NCI-H69 (cell line): ENCODE results near the gene TYSND1.
"Not testable (repeated sequence)": the region's sequence is repeated elsewhere in the genome, so short reads cannot be mapped to it uniquely, and the experiment has no call there.

ENCODE experiments used
- DNase-seq: peaks from one replicate; lab custom pipeline; 2025; lab: John Stamatoyannopoulos, UW

The TYSND1 gene

DNA sequence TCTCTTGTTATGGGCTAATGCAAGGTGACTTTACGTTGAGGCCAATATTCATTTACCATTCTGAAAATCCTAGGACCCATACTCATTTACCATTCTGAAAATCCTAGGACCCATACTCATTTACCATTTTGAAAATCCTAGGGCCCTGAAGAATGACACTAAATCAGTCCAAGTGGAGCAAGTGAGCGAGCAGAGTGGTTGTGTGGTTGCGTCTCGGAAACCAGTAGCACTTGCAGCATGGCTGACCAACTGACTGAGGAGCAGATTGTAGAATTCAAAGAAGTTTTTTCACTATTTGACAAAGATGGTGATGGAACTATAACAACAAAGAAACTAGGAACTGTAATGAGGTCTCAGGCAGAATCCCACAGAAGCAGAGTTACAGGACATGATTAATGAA lies 16.9 kb upstream of the TYSND1 start:
- DNase-seq: no peak

DNA sequence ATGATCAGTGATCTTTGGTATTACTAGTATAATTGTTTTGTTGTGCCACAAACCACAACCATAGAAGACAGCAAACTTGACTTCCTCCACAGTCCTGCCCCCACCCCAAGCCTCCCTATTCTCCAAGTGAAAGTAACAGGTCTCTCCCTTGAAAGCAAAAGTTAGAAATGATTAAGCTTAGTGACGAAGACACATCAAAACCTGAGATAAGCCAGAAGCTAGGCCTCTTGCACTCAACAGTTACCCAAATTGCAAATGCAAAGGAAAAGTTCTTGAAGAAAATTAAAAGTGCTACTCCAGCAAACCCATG lies 16.3 kb upstream of the TYSND1 start:
- no peak for DNase-seq

DNA sequence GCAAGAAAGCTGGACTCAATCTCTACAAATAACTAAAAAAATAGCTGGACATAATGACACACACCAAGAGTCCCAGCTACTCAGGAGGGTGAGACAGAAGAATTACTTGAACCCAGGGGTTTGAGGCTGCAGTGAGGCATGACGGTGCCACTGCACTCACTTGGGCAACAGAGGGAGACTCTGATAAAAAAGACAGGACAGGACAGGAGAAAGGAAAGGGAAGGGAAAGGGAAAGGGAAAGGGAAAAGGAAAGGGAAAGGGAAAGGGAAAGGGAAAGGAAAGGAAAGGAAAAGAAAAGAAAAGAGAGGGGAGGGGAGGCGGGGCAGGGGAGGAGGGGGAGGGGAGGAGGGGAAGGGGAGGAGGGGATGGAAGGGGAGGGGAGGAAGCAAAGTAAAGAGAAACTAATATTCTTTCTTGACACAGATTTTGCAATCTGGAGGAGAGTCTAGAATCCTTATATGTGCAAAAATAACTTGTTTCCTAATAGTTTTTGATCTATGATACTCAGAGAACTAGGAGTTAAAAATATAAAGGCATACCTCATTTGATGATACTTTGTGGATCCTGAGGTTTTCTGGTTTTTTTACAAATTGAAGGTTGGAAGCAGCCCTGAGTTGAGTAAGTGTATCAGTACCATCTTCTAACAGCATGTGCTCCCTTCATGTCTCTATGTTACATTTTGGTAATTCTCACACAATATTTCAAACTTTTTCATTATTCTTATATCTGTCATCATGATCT lies 15.8 kb upstream of the TYSND1 start:
- DNase-seq: no peak

DNA sequence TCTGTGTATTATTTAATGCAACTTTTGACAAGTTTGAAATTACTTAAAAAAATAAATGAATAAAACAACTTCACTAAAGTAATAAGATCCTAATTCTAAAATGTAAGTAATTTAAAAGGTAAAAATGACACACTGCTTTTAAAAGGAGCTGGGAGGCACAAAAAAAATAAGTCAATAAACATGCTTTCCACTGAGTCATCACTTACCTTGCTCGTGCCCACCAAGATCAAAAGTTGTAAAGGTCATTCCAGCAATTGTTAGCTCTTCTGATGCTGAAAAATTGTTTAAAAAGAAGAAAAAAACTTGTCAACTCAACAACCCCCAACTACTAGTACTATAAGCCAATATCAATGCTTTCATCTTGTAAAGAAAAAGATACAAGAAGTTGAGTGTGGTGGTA lies 14.3 kb upstream of the TYSND1 start:
- no peak for DNase-seq

DNA sequence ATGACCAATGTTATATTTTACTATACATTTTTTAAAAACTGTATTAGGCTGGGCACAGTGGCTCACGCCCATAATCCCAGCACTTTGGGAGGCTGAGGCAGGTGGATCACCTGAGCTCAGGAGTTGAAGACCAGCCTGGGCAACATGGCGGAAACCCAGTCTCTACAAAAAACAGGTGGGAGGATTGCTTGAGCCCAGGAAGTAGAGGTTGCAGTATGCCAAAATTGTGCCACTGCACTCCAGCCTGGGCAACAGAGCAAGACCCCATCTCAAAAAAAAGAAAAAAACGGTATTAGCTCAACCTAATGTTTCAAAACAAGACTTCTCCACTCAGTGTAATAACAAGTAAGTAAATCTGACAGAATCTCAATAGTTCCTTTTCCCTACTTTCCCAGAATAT lies 12.9 kb upstream of the TYSND1 start:
- DNase-seq: not testable (repeated sequence)

DNA sequence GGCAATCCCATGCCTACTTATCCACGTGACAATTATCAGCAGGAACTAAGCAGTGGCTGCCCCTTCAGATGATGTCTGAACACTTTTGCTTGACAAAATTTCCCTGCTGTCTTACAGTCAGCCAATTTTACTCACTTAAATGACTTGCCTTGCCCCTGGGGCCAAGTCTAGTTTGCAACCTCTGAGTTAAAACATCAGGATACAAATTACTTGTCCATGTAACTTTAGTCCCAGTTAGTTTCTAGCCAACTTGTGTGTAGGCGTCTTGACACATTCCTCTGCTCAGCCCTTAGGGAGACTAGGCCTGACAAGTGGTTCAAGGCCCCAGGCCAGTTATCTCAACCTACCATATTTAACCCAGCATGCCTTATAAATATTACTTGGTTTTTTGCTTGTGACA lies 11.6 kb upstream of the TYSND1 start:
- DNase-seq: no peak

DNA sequence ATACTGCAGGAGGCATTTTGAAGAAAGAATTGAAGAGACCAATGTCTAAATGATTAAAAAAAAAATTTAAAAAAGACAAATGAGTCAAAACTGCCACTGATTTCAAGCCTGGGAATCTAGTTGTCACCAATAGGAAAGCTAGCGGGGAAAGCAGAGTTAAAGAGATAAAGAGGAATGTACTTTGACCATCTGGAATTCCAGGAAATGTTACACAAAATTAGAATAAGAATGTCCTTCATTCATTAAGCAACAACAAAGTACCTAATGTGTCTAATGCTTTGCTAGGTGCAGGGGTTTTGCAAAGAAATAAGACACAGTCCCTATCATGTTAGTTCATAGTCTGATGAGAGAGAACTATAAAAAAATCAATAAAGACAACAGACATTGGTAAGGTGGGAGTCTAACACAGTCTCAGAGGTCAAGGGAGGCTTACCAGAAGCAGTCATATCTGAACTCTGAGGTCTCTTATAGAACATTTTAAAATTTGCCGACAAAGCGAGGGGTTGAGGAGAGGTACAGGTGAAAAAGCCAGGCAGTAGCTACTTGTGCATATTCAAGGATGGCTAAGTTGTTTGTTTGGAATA lies 8.8 kb upstream of the TYSND1 start:
- DNase-seq: no peak

DNA sequence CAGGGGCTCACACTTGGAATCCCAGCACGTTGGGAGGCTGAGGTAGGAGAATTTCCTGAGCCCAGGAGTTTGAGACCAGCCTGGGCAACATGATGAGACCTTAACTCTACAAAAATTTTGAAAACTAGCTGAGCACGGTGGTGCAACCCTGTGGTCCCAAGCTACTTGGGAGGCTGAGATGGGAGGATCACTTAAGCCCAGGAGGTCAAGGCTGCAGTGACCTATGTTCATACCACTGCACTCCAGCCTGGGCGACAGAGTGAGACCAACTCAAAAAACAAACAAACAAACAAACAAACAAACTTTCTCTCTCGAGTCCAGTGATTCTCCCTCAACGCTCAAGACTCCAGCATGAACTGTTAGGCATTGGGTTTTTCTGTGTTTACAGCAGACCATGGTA lies 2.0 kb upstream of the TYSND1 start:
- DNase-seq: no peak

DNA sequence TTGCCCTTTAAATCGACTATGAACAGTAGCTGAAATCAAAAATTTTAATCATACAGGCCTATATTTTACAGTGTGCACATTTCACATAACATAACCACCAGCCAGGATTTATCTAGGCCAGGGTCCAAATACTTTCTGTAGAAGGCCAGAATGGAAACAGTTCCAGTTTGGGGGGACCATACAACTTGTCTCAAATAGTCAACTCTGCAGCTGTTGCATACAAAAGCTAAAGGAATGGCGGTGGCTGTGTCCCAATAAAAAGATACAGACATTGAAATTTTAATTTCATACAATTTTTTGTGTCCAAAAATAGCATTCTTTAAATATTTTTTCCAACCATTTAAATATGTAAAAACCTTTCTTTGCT lies 742 bp upstream of the TYSND1 start:
- DNase-seq: no peak

DNA sequence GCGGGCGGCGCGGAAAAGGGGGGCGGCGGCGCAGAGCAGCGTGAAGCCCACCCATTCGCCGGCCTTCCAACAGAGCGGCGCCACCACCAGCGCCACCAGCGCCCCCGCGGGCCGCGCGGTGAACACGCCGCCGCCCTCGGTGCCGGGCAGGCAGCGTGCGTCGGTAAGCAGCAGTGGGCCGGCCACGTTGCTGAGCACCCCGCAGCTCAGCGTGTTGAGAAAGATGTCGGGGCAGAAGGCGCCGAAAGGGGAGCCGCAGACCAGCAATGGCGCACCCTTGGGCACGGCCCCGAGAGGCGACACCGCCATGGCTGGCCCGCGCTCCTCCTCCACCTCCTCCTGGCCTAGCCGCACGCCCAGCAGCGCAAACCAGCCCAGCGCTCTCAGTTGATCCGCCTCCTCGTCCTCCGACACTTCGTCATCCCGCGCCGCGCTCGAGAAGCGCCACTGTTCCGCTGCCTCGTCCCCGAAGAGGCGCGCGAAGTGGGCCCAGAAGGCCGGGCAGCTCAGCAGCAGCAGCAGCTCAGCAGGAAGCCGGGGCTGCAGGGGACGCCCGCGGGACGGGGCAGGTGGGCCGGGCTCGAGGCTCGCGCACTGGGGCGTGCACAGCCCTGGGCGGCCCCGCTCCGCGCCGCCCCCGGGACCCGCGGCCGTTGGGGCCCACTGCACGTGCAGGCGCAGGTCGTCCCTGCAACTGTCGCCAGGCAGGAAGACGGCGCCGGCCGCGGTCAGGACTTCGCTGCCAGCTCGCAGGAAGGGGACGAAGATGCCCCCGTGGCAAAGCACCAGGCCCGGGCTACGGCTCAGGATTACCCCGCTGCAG lies 623 bp downstream of the TYSND1 start:
- DNase-seq: peak; percentile 72

DNA sequence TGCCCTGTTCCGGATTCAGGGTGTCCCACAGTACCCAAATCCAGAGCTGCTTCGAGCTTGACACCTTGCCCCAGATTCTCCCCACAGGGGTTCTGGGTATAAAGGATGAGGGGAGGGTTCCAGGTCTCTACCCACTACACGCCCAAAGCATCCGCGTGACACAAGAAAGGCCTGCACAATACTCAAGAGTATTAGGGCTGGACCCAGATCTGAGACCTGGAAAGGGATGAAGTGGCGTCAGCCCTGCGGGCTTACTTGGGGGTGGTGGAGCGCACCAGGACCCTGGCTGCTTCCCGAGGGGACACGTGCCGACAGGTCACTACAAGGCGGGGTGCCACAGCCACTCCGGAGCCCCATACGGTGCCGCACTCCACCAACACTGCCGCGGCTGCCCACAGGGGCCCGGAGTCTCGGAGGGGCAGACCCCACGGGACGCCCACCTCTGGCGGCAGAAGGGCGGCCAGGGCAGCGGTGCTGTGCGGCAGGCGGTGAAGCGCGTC lies 1.3 kb downstream of the TYSND1 start:
- peak; percentile 17 for DNase-seq

DNA sequence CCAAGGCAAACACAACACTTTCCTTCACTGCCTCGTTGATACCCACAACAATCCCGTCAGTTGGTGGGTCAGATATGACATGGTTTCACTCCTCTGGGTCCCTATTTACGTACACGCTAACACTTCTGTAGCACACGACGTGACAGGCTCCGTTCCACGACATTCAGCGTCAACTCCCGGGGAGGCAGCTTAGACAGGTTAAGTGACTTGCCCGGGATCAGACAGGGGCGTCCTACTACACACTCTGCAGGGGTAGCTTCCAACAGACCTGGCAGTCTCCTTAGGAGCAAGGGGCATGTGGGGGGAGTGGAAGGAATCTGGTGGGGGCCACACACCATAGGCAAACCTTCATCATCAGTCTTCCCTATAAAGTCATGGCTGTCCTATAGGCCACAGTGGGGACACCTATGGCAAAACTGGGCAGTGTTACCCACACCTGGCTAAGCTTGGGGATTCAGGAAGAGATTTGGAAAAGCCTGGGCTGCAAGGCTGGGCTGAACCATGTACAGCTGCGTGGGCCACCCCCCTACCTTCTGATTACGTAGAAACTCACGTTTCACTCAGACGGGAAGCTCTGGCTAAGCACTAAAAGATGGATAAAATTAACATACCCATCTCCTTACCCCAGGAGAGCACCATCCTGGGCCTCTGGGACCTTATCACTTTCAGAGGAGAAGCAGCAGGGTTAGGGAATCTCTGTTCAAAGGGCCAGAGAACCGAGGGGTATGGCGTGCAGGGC lies 2.0 kb downstream of the TYSND1 start:
- no peak for DNase-seq

DNA sequence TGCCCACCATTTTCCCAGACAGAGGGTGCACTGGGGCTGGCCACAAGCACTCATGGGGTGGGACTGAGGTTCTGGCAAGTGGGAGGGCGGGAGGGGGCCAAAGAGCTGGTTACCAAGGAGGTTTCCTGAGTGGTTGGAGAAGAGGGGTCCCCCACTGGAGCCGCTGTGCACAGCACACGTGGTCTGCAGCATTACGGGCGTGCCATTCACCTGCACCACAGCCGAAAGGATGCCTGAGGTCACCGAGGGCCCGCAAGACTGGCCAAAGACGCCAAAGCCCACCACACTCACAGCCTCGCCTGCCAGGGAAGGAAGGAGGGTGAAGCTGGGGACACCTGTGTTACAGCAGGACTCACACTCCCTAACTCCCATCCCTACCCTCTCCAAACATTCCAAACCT lies 3.9 kb downstream of the TYSND1 start:
- no peak for DNase-seq

DNA sequence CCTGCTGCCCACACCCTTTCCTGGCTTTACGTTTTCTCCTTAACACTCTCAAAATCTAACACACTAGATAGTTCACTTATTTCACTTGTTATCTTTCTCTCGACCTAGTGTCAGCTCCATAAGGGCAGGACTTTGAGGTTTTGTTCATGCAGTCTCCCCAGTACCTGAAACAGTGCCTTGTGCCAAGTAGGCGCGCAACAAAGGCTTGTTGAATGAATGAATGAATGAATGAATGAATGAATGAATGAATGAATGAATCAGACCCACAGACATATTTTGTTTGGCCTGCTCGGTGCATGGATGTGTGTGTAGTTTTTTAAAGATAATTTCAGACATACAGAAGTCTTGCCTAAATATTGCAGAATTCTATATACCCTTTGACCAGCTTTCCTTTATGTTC lies 6.2 kb downstream of the TYSND1 start:
- DNase-seq: no peak

DNA sequence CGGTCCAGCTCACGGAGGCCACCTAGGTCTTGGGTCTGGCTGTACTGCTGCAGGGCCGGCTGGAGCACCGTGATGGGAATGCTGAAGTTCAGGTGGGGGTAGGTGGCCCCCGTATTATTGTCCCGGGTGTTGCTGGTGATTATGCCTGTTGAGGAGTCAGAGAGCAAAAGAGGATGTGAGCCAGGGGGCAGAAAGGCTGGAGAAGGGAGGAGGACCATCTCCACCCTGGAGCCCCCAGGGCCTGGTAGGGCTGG lies 6.6 kb downstream of the TYSND1 start:
- no peak for DNase-seq

DNA sequence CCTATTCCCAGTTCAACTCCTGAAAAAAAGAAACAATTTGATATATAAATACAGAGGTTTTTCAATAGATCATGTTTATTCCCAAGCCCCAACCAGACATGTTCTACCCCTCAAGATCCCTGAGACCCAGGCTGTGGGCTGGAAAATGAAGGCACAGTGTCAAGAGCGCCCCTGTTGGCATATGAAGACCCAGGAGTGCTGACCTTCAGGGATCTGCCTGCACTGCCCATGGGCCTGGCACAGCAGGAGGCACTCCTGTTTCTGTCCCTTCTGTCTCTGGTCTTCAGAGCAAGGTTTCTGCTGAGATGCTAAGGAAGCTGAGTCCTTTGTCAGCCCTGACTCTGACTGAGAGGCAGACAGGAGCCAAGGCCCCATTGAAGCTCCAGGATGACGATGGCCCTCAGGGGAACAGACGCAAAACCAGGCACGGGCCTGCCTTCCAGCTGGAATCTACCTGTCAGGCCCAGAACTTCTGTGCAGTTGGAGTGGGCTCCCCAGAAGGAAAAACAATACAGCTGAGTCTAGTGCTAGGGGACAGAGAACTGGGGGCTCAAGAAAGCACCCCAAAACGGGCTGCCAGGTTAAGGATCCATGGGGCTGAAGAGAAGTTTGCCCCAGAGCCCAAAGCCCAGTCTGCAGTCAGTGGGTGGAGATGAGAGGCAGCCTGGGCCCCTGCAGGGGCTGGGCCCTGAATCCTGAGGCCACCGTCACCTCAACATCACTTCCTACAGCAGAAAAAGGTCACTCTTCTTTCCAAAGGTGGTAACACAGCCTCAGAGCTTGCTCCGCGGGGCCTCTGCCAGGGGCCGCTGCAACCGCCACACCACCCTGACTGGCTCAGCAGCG lies 7.1 kb downstream of the TYSND1 start:
- no peak for DNase-seq

DNA sequence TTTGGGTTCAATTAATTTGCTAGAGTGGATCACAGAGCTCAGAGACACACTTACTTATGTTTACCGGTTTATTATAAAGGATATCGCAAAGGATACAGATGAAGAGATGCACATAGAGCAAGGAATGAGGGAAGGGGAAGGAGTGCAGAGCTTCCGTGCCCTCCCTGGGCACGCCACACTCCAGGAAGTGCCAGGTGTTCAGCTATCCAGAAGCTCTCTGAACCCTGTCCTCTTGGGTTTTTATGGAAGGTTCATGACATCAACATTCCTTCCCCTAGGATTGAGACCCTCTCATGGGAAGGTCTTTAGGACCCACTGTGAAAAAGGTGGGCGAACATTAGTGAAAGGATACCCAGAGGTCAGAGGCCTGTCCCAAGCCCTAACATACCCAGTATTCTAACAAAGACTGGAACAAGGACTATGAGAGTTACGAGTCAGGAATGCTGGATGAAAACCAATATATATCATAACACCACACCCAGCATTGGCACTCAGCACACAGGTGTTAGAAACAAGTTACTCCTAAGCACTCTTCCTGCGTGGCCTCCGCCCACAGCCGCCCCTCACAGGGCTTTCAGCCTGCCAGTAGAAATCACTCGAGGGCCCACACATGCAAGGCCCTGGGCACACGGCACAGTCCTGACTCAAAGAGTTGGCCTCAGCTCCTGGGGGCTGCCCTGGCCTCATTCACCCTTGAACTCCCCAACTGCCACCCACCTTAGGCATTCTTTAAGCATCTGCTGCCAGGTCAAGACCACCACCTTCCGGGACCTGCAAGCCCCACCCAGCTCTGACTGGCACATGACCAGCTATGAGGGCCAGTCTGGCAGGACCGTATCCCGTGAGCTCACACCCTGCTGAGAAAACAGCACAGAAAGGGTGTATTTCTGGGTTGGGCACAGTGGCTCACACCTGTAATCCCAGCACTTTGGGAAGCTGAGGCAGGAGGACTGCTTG lies 8.3 kb downstream of the TYSND1 start:
- no peak for DNase-seq

DNA sequence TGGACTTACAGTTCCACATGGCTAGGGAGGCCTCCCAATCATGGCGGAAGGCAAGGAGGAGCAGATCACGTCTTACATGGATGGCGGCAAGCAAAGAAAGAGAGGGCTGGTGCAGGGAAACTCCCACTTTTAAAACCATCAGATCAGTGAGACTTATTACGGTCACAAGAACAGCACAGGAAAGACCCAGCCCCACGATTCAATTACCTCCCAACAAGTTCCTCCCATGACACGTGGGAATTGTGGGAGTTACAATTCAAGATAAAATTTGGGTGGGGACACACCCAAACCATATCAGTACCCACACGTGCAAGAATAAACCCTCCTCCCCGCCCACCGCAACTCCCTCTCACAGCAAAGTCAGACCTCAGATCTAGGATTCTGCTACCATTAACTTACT lies 9.4 kb downstream of the TYSND1 start:
- DNase-seq: no peak

DNA sequence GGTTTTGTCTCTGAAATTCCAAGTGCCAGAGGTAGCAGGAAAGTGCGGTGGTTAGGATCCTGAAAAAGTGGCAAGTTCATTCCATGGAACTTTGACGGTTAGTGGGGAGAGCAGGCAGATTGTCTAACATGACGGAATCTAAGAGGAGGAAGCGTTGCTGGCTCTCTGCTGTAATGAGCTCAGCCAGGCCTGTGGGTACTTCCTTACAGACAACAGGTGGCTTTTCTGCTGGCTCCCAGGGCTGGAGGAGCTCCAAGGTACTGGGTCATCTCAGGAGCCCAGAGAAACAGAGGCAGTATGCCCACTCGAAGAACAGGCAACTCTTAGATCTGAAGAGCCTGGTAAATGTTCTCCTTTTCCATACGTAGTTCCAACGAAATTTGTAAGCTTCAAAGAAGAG lies 10.8 kb downstream of the TYSND1 start:
- DNase-seq: no peak

DNA sequence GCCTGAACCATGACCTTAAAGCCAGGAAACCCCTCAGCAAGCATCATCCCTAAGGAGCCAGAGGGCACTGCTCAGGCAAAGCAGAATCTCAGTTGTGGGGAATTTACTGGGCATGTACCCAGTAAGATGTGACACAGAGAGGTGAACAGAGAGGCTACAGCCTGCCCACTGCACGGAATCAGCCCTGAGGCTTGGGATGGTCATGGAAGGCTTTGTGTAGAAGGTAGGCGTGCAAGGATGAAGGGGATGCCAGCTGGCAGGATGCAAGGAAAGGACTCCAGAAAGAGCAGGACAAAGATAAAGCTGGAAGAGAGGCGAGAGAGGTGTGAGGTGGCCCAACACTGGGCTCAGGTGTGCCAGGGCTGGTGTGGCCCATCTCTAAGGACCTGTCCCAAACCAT lies 11.5 kb downstream of the TYSND1 start:
- no peak for DNase-seq
